HG03159 (cell line): Measurements from ENCODE around the gene MC1R.
"Not testable (repeated sequence)": the region's sequence is repeated elsewhere in the genome, so short reads cannot be mapped to it uniquely, and the experiment has no call there.

Experiments
- ATAC-seq: cut with Tn5 transposase; IDR thresholded peaks from one replicate; pipeline ENCODE4 v1.9.1; 2021; ENCODE audit warnings: mild to moderate bottlenecking, moderate library complexity; ENCODE audit not compliant: unreplicated experiment

MC1R gene

DNA sequence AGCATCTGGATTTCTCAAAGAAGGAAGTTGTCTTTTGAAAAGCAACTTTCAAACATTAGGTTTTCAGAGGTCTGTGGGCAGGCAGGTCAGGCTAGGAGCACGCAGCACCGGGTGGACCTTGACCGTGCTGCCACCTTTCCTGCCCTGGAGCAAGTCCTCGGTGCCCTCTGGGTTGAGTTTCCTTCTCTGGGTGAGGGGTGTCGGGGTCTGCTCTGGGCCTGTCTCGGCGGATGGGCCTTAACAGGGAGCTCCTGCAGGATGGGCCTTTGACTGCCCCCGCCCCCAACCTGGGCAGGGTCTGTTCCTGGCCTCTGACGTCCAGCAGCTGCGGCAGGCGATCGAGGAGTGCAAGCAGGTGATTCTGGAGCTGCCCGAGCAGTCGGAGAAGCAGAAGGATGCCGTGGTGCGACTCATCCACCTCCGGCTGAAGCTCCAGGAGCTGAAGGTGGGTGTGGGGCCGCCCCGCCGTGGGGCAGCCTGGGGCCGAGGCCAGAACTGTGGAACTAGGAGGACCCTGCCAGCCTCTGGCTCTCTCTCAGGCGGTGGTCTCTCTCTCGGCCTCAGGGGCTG, 38.6 kb downstream of the MC1R start:
- no peak for ATAC-seq

DNA sequence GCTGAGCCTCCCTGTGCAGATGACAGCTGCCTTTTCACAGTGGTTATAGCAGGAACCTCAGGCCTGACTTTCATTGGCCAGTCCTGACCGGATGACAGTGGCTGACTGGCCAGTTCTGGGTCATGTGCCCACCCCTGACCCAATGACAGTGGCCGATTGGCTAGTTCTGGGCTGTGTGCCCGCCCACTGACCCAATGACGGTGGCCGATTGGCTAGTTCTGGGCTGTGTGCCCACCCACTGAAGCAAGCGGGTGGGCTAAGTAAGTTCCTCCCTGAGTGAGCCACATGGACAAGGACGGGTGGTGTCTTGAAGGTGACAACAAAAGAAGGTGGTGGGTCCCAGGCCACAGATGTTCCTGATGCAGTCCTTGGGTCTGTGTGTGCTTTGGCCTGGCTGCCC, 39.4 kb downstream of the MC1R start:
- ATAC-seq = no peak

DNA sequence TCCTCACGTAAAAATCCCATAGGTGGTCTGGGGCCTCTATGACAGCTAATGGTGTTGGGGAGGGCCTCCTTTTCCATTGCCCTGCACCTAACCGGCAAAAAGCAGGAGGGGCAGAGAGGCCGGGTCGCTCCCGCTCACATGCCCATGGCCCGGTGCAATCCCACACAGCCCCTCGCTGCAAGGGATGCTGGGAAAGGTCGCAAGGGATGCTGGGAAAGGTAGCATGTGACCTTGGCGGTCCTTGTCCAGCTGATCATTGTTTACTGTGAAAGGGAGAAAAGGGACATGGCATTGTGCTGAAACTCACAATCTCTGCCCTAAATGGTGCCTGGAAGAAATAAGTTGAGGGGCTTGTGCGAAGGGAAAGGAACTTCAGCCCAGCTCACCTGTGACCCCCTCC, 39.9 kb downstream of the MC1R start:
- no peak for ATAC-seq

DNA sequence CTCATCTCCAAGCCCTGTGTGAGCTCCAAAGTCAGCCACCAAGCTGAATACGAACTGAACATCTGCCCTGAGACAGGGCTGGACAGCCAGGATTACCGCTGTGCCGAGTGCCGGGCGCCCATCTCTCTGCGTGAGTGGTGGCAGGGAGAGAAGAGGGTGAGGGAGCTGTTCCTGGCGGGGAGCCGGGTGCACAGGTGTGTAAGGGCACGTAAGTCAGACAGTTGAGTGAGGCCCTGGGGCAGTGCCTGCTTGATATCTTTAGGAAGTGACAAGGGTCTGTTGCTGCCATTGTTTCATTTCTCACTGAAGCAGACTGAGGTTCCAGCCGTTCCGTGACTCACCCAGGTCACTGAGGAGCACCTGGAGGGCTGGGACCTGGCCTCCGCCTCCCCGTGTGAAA, 42.3 kb downstream of the MC1R start:
- no peak for ATAC-seq

DNA sequence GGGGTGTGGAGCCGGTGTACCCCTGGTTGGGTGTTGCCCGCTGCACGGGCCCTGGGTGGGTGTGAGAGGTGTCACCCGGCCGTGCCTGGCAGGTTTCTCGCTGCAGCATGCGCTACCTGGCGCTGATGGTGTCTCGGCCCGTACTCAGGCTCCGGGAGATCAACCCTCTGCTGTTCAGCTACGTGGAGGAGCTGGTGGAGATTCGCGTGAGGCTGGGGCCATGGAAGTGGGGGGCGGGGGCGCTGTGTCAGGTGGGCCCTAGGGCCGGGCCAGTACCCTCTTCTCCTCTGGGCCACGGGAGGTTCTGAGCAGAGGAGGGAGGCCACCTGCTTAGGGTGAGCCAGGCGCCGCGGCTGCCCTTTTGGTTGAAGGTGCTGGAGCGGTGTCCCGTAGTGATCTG, 43.3 kb downstream of the MC1R start:
- ATAC-seq = no peak

DNA sequence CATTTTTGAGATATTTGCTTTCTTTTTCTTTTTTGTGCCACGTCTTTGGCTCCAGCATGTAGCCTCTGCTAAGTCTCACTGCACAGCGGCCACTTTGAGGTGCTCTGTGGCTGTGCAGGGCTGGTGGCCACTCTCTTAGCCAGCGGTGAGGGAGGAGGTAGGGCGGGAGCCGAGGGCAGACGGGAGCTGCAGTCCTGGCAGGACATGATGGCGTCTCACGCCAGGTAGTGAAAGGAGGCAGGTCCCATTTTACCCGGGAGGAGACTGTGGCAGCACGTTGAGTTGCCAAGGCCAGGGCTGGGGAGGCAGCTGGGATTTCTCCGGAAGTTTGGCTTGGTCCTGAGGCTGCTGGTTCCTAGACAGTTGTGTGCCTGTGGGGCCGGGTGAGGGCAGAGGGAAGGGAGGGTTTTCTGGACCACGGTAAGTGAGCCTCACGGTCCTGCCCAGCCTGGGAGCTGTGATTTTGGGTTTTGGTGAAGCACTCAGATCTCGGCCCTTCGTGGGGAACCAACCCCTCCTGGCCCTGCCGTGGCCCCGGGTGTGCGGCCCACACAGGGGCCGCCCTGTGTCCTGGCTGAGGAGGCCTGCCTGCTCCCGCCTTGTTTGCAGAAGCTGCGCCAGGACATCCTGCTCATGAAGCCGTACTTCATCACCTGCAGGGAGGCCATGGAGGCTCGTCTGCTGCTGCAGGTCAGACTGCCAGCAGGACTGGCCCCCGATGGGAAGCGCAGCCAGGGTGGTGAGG, 44.3 kb downstream of the MC1R start:
- no peak for ATAC-seq

DNA sequence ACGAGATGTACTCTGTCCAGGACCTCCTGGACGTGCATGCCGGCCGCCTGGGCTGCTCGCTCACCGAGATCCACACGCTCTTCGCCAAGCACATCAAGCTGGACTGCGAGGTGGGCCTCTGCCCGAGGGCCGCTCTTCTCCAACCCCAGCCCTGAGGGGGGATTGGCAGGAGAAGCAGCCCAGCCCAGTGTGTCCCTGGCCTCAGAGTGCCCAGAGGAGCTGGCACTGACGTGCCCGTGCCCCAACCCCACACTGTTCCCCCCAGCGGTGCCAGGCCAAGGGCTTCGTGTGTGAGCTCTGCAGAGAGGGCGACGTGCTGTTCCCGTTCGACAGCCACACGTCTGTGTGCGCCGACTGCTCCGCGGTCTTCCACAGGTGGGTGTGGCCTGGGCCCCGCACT, 45.5 kb downstream of the MC1R start:
- ATAC-seq = no peak

DNA sequence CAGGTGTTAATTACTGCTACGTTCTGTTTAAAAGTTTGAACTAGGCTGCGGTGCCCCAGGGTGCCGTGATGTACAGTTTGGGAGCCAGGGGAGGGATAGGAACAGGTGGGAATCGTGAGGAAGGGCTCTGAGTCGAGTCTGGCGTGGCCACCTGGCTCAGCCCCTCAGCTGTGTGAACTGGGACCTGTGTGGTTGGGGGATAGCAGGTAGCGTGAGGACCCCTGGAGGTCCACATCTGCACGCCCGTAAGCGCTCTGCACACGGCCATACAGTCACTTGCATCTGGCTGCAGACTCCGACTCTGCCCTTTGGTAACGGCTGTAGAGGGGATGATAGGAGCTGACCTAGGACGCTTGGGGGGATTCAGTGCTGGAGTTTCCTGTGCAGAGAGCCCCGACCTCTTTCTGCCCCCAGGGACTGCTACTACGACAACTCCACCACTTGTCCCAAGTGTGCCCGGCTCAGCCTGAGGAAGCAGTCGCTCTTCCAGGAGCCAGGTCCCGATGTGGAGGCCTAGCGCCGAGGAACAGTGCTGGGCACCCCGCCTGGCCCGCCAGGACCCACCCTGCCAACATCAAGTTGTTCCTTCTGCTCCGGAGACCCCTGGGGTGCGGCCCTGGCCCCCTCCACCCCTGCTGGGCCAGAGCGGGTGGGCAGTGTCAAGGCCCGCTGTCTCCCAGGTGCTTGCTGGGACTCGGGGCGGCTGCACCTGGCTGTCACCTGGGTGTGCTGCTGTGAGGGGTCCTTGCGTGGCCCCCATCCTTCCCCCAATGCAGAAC, 47.0 kb downstream of the MC1R start:
- ATAC-seq = no peak

DNA sequence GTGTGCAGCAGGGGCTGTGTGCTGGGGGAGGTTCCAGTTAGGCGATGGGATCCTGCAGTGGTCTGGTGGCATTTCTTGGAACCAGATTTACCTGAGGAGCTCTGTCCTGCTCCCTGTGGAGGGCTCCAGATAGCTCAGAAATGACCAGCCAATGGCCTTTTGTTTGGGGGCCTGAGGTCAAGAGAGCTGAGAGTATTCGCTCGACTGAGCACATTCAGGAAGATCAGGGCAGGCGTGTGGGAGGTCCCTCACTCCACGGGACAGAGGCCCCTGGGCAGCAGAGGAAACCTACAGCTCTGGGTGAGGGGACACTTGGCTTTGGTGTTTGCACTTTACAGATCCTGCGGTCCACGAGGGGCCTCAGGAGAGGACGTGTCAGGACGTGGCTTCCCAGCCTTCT, 48.1 kb downstream of the MC1R start:
- no peak for ATAC-seq

DNA sequence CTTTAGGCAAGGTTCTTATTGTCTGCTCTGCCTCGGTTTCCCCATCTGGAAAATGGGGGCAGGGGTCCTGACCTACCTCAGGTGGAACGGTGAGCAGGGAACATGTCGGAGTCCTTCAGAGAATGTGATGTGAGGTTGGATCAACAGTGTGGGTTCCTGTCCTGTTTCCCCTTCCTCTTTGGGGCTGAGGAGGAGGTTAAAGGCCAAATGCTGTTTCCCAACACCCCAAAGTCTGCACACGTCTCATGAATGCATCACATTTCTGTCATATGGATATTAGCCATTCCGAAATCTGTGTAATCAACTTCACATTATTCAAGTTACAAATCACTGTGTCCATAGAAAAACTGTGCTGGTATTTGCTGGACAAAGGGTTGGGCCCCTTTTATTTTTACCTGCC, 48.8 kb downstream of the MC1R start:
- not testable (repeated sequence) for ATAC-seq

DNA sequence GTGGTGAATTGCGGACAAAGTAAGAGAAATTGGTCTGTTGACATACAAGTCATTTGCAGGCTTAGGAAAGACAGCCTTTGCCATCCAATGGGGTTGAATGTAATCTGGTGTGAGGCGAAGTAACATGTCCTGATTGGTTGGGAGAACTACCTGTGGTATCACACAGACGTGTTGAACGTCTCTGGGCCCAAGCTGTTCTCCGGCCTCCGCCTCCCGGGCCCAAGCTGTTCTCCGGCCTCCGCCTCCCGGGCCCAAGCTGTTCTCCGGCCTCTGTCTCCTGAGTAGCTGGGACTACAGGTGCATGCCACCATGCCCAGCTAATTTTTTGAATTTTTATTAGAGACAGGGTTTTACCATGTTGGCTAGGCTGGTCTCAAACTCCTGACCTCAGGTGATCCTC, 49.4 kb downstream of the MC1R start:
- ATAC-seq = not testable (repeated sequence)

DNA sequence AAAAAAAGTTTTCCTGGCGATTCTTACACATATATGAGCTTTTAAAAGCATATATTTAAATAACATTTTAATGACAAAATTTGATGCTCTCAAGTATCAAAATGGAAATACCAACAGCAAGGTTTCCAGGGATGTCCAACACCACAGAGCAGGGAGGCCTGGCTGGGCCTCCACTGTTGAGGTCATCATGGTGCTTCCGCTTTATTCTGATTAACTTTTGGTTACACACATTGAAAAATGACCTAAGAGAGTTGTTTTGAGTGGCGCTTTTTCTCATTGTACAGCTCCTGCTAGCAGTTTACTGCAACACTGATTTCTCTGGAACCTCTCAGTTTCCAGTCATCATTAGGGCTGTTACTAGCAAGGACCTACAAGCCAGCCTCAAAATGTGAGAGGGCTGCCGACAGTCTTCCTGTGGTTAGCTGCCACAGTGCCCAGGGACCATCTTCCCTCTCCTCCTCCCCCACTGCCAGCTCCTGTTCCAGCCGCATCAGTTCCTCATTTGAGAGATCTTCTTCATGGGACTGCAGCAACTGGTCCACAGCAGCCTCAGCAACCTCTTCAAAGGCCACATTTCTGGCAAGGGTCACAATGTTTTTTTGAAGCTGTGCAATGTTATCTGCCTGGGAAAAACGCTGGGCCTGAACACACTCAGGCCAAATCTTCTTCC, 51.2 kb downstream of the MC1R start:
- no peak for ATAC-seq
